Peyer's patch (tissue), 4 donors: ENCODE measurements around the gene AK8. TPM values are rescaled to one million over a fixed set of nuclear protein-coding genes. Genes with fewer than 3 reads are reported as not detected.

ENCODE experiments used
- DNase-seq, 3 donors: peaks; one replicate each; pipeline ENCODE4 v3.0.0-alpha.2; 2017 to 2019
- H3K27ac ChIP-seq, 4 donors: fragments of 200-600 bp; sonication (generic); one replicate each; pipeline ENCODE4 v1.5.1; 2016 to 2019
- H3K27me3 ChIP-seq, 2 donors: fragments of 200-600 bp; sonication (generic); one replicate each; pipeline ENCODE4 v1.5.1; 2019
- H3K36me3 ChIP-seq, 3 donors: fragments of 200-600 bp; sonication (generic); one replicate each; pipeline ENCODE4 v1.5.1; 2016 to 2019
- H3K4me1 ChIP-seq, 4 donors: fragments of 200-600 bp; sonication (generic); one replicate each; pipeline ENCODE4 v1.5.1; 2016 to 2019
- H3K4me3 ChIP-seq, 4 donors: fragments of 200-600 bp; sonication (generic); 1 replicate in 3 of 4; 2 replicates in 1 of 4; pipeline ENCODE4 v1.5.1; 2016 to 2019; ENCODE audit warnings: mild to moderate bottlenecking in 1 of 4
- H3K9me3 ChIP-seq, 4 donors: fragments of 200-600 bp; sonication (generic); one replicate each; pipeline ENCODE4 v1.5.1; 2016 to 2019; ENCODE audit warnings: mild to moderate bottlenecking in 1 of 4
- POLR2A ChIP-seq, 2 donors: fragments of 450-650 bp; IDR thresholded peaks; one replicate each; pipeline ENCODE4 v1.5.1; 2017; ENCODE audit warnings: antibody characterized with exemption in 2 of 2, mild to moderate bottlenecking in 2 of 2, moderate library complexity in 2 of 2
- total RNA-seq, 4 donors: library from RNA; depleted of rRNA; stranded (reverse); fragments of >200 nt; gene quantifications; one replicate each; pipeline ENCODE4 v1.1.0, GENCODE V29; 2016
- TF ChIP-seq, protein P1 (sequence below), 6 experiments: fragments of 450-650 bp in 4 of 6; fragments of 200-600 bp in 2 of 6; sonication (generic) in 1 of 6; IDR thresholded peaks; one replicate each; pipeline ENCODE4 v1.5.1; 2017 to 2019; ENCODE audit warnings: antibody characterized with exemption in 6 of 6, mild to moderate bottlenecking in 3 of 6, moderate library complexity in 1 of 6

The AK8 gene
- total RNA-seq, 4 donors from 2014 or later = not detected

DNA sequence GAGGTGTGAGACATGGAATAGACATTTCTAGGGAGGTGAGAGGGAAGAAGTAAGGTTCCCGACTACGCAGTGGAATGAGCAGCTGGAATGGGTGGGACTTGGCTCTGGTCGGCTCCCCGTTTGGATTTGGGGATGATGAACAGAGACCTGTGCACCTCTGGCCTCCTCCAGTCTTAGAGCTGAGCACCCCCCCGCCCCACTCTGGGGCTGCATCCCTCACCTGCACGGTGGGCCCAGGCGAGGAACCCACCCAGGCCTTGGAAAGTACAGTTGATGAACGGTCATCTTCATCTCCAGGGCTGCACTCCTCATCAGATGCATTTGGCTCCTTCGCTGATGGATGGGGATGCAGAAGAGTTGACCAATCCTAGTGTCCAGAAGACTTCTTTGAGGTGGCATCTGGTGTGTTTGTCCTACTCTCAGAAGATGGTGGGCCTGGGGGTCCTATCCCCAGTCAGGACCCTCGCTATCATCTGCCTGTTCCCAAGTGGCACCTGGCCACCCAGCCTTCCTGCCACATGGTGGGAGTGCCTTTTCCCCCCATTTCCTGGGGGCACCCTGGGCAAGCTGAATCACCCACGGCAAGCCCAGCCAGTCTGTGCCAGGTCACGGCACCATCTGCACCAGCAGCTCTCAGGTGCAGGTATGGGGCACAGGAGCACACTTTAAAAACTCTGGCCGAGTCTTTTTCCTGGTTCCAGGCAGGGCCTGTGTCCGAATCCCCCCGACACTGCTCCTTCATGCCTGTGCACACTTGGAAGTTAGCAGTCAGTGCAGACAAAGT, 137.4 kb downstream of the AK8 start:
- no peak for DNase-seq
- Histone ChIP-seq H3K4me3 (no peak overlapping the region), H3K9me3 (no peaks in the 10 kb centered on the region), H3K27ac (no peak overlapping the region), H3K27me3 (peaks cover 0 to 8% of the 10 kb centered on the region in 2 donors), H3K36me3 (no peaks in the 10 kb centered on the region), H3K4me1 (no peaks in the 10 kb centered on the region)
- TF ChIP-seq POLR2A (IDR thresholded peaks at IDR 0.05) = no peak
- TF ChIP-seq, protein P1, sequence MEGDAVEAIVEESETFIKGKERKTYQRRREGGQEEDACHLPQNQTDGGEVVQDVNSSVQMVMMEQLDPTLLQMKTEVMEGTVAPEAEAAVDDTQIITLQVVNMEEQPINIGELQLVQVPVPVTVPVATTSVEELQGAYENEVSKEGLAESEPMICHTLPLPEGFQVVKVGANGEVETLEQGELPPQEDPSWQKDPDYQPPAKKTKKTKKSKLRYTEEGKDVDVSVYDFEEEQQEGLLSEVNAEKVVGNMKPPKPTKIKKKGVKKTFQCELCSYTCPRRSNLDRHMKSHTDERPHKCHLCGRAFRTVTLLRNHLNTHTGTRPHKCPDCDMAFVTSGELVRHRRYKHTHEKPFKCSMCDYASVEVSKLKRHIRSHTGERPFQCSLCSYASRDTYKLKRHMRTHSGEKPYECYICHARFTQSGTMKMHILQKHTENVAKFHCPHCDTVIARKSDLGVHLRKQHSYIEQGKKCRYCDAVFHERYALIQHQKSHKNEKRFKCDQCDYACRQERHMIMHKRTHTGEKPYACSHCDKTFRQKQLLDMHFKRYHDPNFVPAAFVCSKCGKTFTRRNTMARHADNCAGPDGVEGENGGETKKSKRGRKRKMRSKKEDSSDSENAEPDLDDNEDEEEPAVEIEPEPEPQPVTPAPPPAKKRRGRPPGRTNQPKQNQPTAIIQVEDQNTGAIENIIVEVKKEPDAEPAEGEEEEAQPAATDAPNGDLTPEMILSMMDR (IDR thresholded peaks at IDR 0.05) = no peak

DNA sequence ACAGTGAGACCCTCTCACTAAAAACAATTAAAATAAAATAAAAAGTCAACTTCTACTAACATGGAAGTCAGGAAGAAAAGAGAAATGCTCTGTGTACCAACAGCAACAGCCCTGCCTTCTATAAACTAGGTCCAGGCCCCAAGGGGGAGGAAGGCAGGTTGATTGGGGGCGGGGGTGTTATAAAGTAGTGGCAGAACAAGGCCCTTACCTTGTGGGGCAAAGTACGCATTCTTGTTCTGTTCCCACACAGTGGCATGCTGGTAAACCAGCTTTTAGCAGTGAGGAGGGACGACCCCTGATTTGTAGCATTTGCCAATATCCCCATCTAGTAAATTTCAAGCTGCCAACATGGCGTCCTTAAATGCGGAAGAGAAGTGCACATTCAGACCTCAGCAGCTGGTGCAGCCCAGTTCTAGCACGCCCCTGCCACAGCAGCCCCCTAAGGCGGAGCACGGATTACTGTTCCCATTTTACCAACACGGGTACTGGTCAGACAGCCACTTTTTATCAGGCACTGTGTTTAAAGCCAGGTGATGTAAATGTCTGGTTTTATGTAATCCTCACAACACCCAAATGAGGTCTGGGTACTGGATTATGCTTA, 138.3 kb downstream of the AK8 start:
- H3K27ac ChIP-seq = no peak overlapping the region
- peak in 1 of 3 donors; percentile 48 for DNase-seq
- no peak overlapping the region for H3K4me3 ChIP-seq
- peaks cover 0 to 8% of the 10 kb centered on the region in 2 donors for H3K27me3 ChIP-seq
- no peak for TF ChIP-seq POLR2A (IDR thresholded peaks at IDR 0.05)
- TF ChIP-seq, protein P1 (IDR thresholded peaks at IDR 0.05) = no peak
- H3K36me3 ChIP-seq = no peaks in the 10 kb centered on the region
- no peaks in the 10 kb centered on the region for H3K4me1 ChIP-seq
- no peaks in the 10 kb centered on the region for H3K9me3 ChIP-seq

DNA sequence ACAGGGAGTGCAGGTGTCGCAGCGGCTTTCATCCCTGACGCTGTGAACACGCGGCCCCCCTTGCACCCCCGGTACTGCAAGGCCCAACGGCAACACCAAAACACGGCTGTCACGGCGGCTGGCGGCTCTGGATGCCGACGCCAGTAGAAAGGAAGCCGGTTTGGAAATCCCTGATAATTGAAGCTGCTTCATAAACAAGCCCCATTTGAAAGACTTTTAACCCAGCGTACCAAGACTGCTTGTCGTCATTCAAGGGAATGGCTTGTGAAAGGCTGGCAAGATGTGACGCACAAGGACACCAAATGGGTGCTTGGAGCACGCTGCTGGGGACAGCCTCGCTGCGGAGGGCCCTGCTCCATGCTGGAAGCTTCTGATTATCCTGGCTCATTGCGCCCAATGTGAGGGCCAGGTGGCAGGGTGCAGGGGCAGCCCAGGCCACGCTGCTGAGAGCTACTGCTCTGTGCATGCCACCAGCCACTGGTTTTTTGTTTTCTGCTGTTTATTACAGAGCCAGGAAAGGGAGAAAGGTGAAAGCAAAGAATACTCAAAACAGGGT, 144.7 kb downstream of the AK8 start:
- H3K36me3 ChIP-seq = no peaks in the 10 kb centered on the region
- TF ChIP-seq, protein P1 (IDR thresholded peaks at IDR 0.05) = no peak
- no peak for TF ChIP-seq POLR2A (IDR thresholded peaks at IDR 0.05)

DNA sequence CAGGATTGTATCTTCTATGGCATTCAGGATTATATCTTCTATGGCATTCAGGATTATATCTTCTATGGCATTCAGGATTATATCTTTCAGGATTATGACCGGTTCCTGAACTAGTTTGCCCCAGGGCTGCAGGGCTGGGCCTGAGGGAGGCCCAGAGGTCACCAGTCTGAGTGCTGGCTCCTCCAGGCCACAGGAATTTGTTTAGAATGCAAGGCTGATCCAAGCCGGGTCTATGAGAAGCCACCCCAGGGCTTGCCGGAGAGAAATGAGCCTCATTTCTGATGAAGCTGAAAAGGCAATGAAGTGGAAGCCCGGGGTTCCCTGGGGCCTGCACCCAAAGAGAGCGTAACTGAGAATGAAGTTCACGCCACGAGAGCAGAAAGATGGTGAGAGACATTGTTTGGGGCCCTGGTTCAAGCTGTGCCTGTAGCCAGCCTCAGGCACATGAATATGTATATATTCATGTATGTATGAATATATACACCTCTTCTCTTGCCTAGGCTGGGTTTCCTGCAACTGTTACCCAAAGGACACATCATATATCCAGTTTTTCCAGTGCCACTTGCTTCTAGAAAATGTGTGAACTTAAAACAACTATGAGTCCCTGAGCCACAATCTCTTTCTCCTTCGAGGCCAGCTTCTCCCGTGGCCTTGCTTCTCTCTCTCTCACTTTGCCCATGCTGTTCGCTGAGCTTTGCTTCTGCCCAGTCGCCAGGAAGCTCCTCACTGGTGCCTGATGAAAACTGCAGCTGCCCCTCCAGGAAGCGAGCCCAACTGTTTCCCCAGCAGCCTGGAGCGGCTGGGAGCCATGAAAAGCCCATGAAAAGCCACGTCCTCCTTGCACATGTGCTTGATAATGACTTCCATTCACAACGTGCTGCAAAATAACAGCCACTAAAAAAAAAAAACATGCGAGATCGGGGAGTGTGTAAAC, 145.5 kb downstream of the AK8 start:
- no peak overlapping the region for H3K27ac ChIP-seq
- no peaks in the 10 kb centered on the region for H3K36me3 ChIP-seq
- TF ChIP-seq, protein P1 (IDR thresholded peaks at IDR 0.05) = no peak
- no peak for TF ChIP-seq POLR2A (IDR thresholded peaks at IDR 0.05)
- no peaks in the 10 kb centered on the region for H3K9me3 ChIP-seq
- no peak overlapping the region for H3K4me3 ChIP-seq
- DNase-seq = no peak
- H3K27me3 ChIP-seq = no peaks in the 10 kb centered on the region
- no peaks in the 10 kb centered on the region for H3K4me1 ChIP-seq

More for the DNA sequence above, 144.7 kb downstream of the AK8 start:
- Histone ChIP-seq H3K4me3 (no peak overlapping the region), H3K9me3 (no peaks in the 10 kb centered on the region), H3K27ac (no peak overlapping the region), H3K4me1 (no peaks in the 10 kb centered on the region), H3K27me3 (no peaks in the 10 kb centered on the region)
- DNase-seq = no peak

DNA sequence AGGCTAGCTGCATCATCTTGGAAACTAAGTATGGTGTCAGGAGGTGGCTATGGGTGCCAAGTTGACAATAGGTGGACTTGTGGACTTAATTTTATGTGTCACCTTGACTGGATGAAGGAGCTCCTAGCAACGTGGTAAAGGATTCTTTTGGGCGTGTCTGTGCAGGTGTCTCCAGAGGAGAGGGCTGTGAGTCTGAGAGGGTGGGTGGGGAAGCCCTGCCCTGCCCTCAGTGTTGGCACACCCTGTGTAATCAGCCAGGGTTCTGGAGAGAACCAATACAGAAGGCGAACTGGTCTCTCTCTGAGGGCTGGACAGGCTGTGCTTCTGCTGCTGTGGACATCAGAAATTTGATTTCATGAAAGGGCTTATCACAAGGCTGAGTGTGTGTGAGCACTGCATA, 146.9 kb downstream of the AK8 start:
- H3K9me3 ChIP-seq = no peaks in the 10 kb centered on the region
- H3K36me3 ChIP-seq = no peaks in the 10 kb centered on the region
- no peaks in the 10 kb centered on the region for H3K27me3 ChIP-seq
- no peaks in the 10 kb centered on the region for H3K4me1 ChIP-seq
- no peak overlapping the region for H3K27ac ChIP-seq
- no peak for DNase-seq
- TF ChIP-seq, protein P1 (IDR thresholded peaks at IDR 0.05) = no peak
- no peak for TF ChIP-seq POLR2A (IDR thresholded peaks at IDR 0.05)
- no peak overlapping the region for H3K4me3 ChIP-seq
